Endothelial cell of umbilical vein (primary cell): ENCODE measurements around the gene MARK2. TPM values are rescaled to one million over a fixed set of nuclear protein-coding genes. Genes with fewer than 3 reads are reported as not detected.

Experiments
- BruUV-seq: library from RNA; stranded (reverse); fragments of 400-500 nt; replicated peaks from 2 replicates; lab custom pipeline; 2021; lab: Mats Ljungman, UMichigan
- CTCF ChIA-PET: fragments of 300-600, 350-600 bp; sonication (Branson Sonifier 250); formaldehyde crosslinking; loops from one replicate; lab custom pipeline; 2021; ENCODE audit warnings: antibody characterized with exemption, inconsistent platforms; lab: Charles Lee
- POLR2A ChIA-PET: fragments of 300-600, 350-600 bp; sonication (Branson Sonifier 250); formaldehyde crosslinking; loops from one replicate; lab custom pipeline; 2021; ENCODE audit warnings: antibody characterized with exemption, inconsistent platforms; lab: Charles Lee
- DNase-seq: peaks from one replicate; pipeline ENCODE4 v3.0.0-alpha.2; 2011; ENCODE audit warnings: low read depth, low spot score
- FAIRE-seq: peaks from 2 replicates; lab custom pipeline; 2011; peaks lifted over from hg19 to GRCh38; lab: Jason Lieb, UNC
- H2AFZ ChIP-seq: 2 replicates; pipeline ENCODE4 v1.6.0; 2012; ENCODE audit warnings: low read depth, low read length, control low read depth, inconsistent platforms
- H3K27ac ChIP-seq: 2 replicates; pipeline ENCODE4 v1.5.1; 2011; ENCODE audit warnings: low read depth, mild to moderate bottlenecking, control low read depth, low read length, moderate library complexity; ENCODE audit not compliant: insufficient read depth
- H3K27me3 ChIP-seq, 2 experiments: 2 replicates each; pipeline versions ENCODE4 v1.6.0 to v1.6.1; 2011; ENCODE audit warnings: low read length in 2 of 2, mixed read lengths in 1 of 2; ENCODE audit not compliant: control insufficient read depth in 2 of 2, insufficient read depth in 2 of 2
- H3K36me3 ChIP-seq, 2 experiments: 2 replicates in 1 of 2; 3 replicates in 1 of 2; pipeline ENCODE4 v1.5.1; 2011; ENCODE audit warnings: low read length in 2 of 2, mild to moderate bottlenecking in 1 of 2, moderate library complexity in 1 of 2; ENCODE audit not compliant: control insufficient read depth in 2 of 2, insufficient read depth in 2 of 2; ENCODE audit errors: extremely low read depth in 1 of 2
- H3K4me1 ChIP-seq: 3 replicates; pipeline ENCODE4 v1.5.1; 2011; ENCODE audit warnings: mild to moderate bottlenecking, low read length; ENCODE audit not compliant: control insufficient read depth, insufficient read depth; ENCODE audit errors: extremely low read depth
- H3K4me2 ChIP-seq: 2 replicates; pipeline ENCODE4 v1.6.1; 2011; ENCODE audit warnings: low read length, control low read depth, mixed read lengths; ENCODE audit not compliant: insufficient read depth
- H3K4me3 ChIP-seq, 3 experiments: fragments of 200-600 bp in 1 of 3; sonication (generic), shearing (Covaris generic) in 1 of 3; replicated peaks in 1 of 3; 2 replicates each; pipeline ENCODE4 v1.5.1; 2011 to 2016; ENCODE audit warnings: control low read depth in 3 of 3, low read length in 3 of 3, mild to moderate bottlenecking in 2 of 3, inconsistent platforms in 1 of 3, low read depth in 1 of 3, moderate library complexity in 1 of 3; ENCODE audit not compliant: insufficient read depth in 1 of 3
- H3K79me2 ChIP-seq: 2 replicates; pipeline ENCODE4 v1.6.0; 2012; ENCODE audit warnings: low read length, inconsistent platforms; ENCODE audit not compliant: control insufficient read depth, insufficient read depth
- H3K9ac ChIP-seq: replicated peaks from 2 replicates; pipeline ENCODE3; 2011; ENCODE audit warnings: low read length, control low read depth; ENCODE audit not compliant: insufficient read depth; ENCODE audit errors: extremely low read depth
- H3K9me1 ChIP-seq: replicated peaks from 3 replicates; pipeline ENCODE4 v1.6.0; 2011; ENCODE audit warnings: mild to moderate bottlenecking, low read length; ENCODE audit not compliant: control insufficient read depth, insufficient read depth; ENCODE audit errors: extremely low read depth
- H3K9me3 ChIP-seq: replicated peaks from 2 replicates; pipeline ENCODE4 v1.5.1; 2012; ENCODE audit warnings: low read length, inconsistent platforms; ENCODE audit not compliant: control insufficient read depth, insufficient read depth
- H4K20me1 ChIP-seq: replicated peaks from 2 replicates; pipeline ENCODE3; 2011; ENCODE audit warnings: mild to moderate bottlenecking, low read length; ENCODE audit not compliant: control insufficient read depth, insufficient read depth; ENCODE audit errors: extremely low read depth
- EZH2 ChIP-seq: IDR thresholded peaks from 2 replicates; pipeline ENCODE4 v1.6.1; 2012; ENCODE audit warnings: borderline replicate concordance, low read depth, mild to moderate bottlenecking, moderate library complexity, low read length, inconsistent platforms; ENCODE audit not compliant: severe bottlenecking
- FOS ChIP-seq: IDR thresholded peaks from 2 replicates; pipeline ENCODE4 v1.6.1; 2011; ENCODE audit warnings: mild to moderate bottlenecking, low read length, moderate library complexity, borderline replicate concordance; ENCODE audit not compliant: insufficient read depth
- GATA2 ChIP-seq: IDR thresholded peaks from 2 replicates; pipeline ENCODE4 v1.7.0; 2011; ENCODE audit warnings: low read depth, mild to moderate bottlenecking, moderate library complexity, mixed read lengths, low read length; ENCODE audit not compliant: insufficient read length, insufficient read depth
- JUN ChIP-seq: IDR thresholded peaks from 2 replicates; pipeline ENCODE4 v1.6.1; 2011; ENCODE audit warnings: borderline replicate concordance, low read depth; ENCODE audit not compliant: insufficient read length, insufficient read depth
- MYC ChIP-seq: IDR thresholded peaks from one replicate; pipeline ENCODE4 v1.6.1; 2011; ENCODE audit warnings: mild to moderate bottlenecking, low read depth, low read length
- POLR2A ChIP-seq: IDR thresholded peaks from 2 replicates; pipeline ENCODE4 v1.6.1; 2012; ENCODE audit warnings: low read depth, mild to moderate bottlenecking, control low read depth, low read length
- POLR2AphosphoS5 ChIP-seq: IDR thresholded peaks from 2 replicates; pipeline ENCODE4 v1.6.1; 2012; ENCODE audit warnings: low read depth, mild to moderate bottlenecking, control low read depth, low read length, moderate library complexity; ENCODE audit not compliant: insufficient read depth
- dilution Hi-C: fragments of 300-500 bp; cut with MboI; formaldehyde crosslinking; loops from one replicate; pipeline ENCODE4 v1.15.0; 2019; ENCODE audit warnings: low sequenced_read_pairs; ENCODE audit not compliant: extremely low pct_ligation_motif_present
- intact Hi-C: fragments of 100-400 bp; cut with micrococcal nuclease; formaldehyde crosslinking; loops from one replicate; pipeline ENCODE4 v1.10.0; 2022
- polyA plus RNA-seq, 4 experiments: library from polyadenylated mRNA; depleted of rRNA in 3 of 4; stranded (reverse) in 3 of 4; unstranded in 1 of 4; fragments of >200 nt; gene quantifications; 2 replicates each; pipeline versions ENCODE4 v1.2.1 to v1.2.3, GENCODE V29; 2011 to 2012; ENCODE audit warnings: missing spikeins in 1 of 4
- total RNA-seq: library from RNA; stranded (reverse); gene quantifications from 2 replicates; pipeline ENCODE4 v1.2.3, GENCODE V29; 2021
- TF ChIP-seq, protein P1 (sequence below), 2 donors: IDR thresholded peaks; 1 replicate in 1 of 2; 2 replicates in 1 of 2; pipeline ENCODE4 v1.5.1; 2011; ENCODE audit warnings: low read length in 2 of 2, mild to moderate bottlenecking in 2 of 2, moderate library complexity in 2 of 2, control low read depth in 1 of 2, inconsistent platforms in 1 of 2, low read depth in 1 of 2; ENCODE audit not compliant: insufficient read depth in 1 of 2; ENCODE audit errors: extremely low read depth in 1 of 2
- TF ChIP-seq, protein P2 (sequence below): IDR thresholded peaks from 2 replicates; pipeline ENCODE4 v1.6.1; 2011; ENCODE audit not compliant: insufficient read depth, insufficient read length

The MARK2 gene
- total and polyA plus RNA-seq, 2 donors (not counting 3 experiments of a cell fraction or from before 2014, with no cell fraction given): 16.6 to 34.7 TPM

GRCh38 chr11:63897459-63898146 lies 58.7 kb downstream of the MARK2 start:
- intact Hi-C loops (no loop called here), dilution Hi-C loops (no loop called here)
- Histone ChIP-seq H3K9me3 (no peaks in the 10 kb centered on the region), H3K9ac (no peak overlapping the region), H3K4me2 (no peak overlapping the region), H4K20me1 (no peaks in the 10 kb centered on the region), H3K4me3 (no peak overlapping the region), H3K27ac (no peak overlapping the region), H3K27me3 (no peaks in the 10 kb centered on the region), H3K4me1 (no peaks in the 10 kb centered on the region), H3K9me1 (no peaks in the 10 kb centered on the region), H3K36me3 (peaks cover 23 to 52% of the 10 kb centered on the region in 2 experiments), H2AFZ (no peak overlapping the region), H3K79me2 (peaks cover 11% of the 10 kb centered on the region)
- ChIA-PET POLR2A (no interaction called here), CTCF (interaction anchor here (1.0 to 1.5 kb wide), 4 partner anchors 9 to 49 kb away, joined by 3 to 5 read pairs (median 4); partner anchors contain the start of gene RCOR2)
- no TSS peak for BruUV-seq
- FAIRE-seq (no peak), DNase-seq (no peak)
- TF ChIP-seq JUN (no peak), POLR2AphosphoS5 (no peak), MYC (no peak), POLR2A (no peak), EZH2 (no peak), GATA2 (no peak), FOS (no peak)
- TF ChIP-seq, protein P1, sequence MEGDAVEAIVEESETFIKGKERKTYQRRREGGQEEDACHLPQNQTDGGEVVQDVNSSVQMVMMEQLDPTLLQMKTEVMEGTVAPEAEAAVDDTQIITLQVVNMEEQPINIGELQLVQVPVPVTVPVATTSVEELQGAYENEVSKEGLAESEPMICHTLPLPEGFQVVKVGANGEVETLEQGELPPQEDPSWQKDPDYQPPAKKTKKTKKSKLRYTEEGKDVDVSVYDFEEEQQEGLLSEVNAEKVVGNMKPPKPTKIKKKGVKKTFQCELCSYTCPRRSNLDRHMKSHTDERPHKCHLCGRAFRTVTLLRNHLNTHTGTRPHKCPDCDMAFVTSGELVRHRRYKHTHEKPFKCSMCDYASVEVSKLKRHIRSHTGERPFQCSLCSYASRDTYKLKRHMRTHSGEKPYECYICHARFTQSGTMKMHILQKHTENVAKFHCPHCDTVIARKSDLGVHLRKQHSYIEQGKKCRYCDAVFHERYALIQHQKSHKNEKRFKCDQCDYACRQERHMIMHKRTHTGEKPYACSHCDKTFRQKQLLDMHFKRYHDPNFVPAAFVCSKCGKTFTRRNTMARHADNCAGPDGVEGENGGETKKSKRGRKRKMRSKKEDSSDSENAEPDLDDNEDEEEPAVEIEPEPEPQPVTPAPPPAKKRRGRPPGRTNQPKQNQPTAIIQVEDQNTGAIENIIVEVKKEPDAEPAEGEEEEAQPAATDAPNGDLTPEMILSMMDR (IDR thresholded peaks at IDR 0.05; ENCODE audit: extremely low read depth in 1 of 2, insufficient read depth in 1 of 2, low read depth in 1 of 2, low read length in 2 of 2): no peak
- TF ChIP-seq, protein P2, sequence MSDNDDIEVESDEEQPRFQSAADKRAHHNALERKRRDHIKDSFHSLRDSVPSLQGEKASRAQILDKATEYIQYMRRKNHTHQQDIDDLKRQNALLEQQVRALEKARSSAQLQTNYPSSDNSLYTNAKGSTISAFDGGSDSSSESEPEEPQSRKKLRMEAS: no peak
